OCI-LY3 (cell line): ENCODE results near the gene DBNDD1.
"Not testable (repeated sequence)": the region's sequence is repeated elsewhere in the genome, so short reads cannot be mapped to it uniquely, and the experiment has no call there.

Experiments used
- H2AFZ ChIP-seq: fragments of 200-600, 300-600 bp; shearing (Covaris generic); 2 replicates; pipeline ENCODE4 v1.6.0; 2014; ENCODE audit warnings: antibody characterized with exemption, low read depth, low read length
- H3K27ac ChIP-seq: fragments of 200-600, 300-600 bp; sonication (generic); 2 replicates; pipeline ENCODE4 v1.5.1; 2014; ENCODE audit warnings: mild to moderate bottlenecking, low read length, moderate library complexity, mixed read lengths
- H3K27me3 ChIP-seq: fragments of 200-600, 300-600 bp; sonication (generic); 2 replicates; pipeline ENCODE4 v1.6.1; 2014; ENCODE audit warnings: low read depth, low read length, mixed read lengths
- H3K36me3 ChIP-seq: fragments of 200-600, 300-600 bp; sonication (generic); replicated peaks from 2 replicates; pipeline ENCODE3; 2014; ENCODE audit warnings: low read depth, low read length, mixed read lengths
- H3K4me1 ChIP-seq: fragments of 300-600, 200-600 bp; sonication (generic); 2 replicates; pipeline ENCODE4 v1.6.1; 2014; ENCODE audit warnings: low read length, mixed read lengths
- H3K4me2 ChIP-seq: fragments of 200-600, 300-600 bp; sonication (generic); 2 replicates; pipeline ENCODE4 v1.6.1; 2014; ENCODE audit warnings: low read length, mixed read lengths
- H3K4me3 ChIP-seq: fragments of 300-600, 200-600 bp; sonication (generic); 2 replicates; pipeline ENCODE4 v1.5.1; 2014; ENCODE audit warnings: antibody characterized with exemption, mild to moderate bottlenecking, low read length, moderate library complexity
- H3K79me2 ChIP-seq: fragments of 300-600, 200-600 bp; shearing (Covaris generic); 2 replicates; pipeline ENCODE4 v1.6.1; 2014; ENCODE audit warnings: mild to moderate bottlenecking, low read length, mixed read lengths
- H3K9ac ChIP-seq: fragments of 300-600, 200-600 bp; shearing (Covaris generic); 2 replicates; pipeline ENCODE4 v1.6.0; 2014; ENCODE audit warnings: mild to moderate bottlenecking, low read length, moderate library complexity
- H3K9me3 ChIP-seq: fragments of 200-600, 300-600 bp; shearing (Covaris generic); 2 replicates; pipeline ENCODE4 v1.6.1; 2014; ENCODE audit warnings: low read length, mixed read lengths; ENCODE audit not compliant: insufficient read depth
- H4K20me1 ChIP-seq: fragments of 200-600, 300-600 bp; sonication (generic); 2 replicates; pipeline ENCODE4 v1.6.1; 2016; ENCODE audit warnings: low read length, mixed read lengths; ENCODE audit not compliant: insufficient read depth
- CTCF ChIP-seq: fragments of 200-600, 300-600 bp; sonication (generic); IDR thresholded peaks from 2 replicates; pipeline ENCODE4 v1.5.1; 2014; ENCODE audit warnings: antibody characterized with exemption, low read length, low read depth
- EZH2phosphoT487 ChIP-seq: fragments of 200-600 bp; shearing (Covaris generic); IDR thresholded peaks from 2 replicates; pipeline ENCODE4 v1.6.1; 2018; ENCODE audit warnings: antibody characterized with exemption, mixed run types, low read depth

Gene DBNDD1

GRCh38 chr16:90018652-90019542 lies at the start of gene DBNDD1:
DBNDD1 (minus strand) TSS chr16:90019456; CDS start chr16:90019341, 115 bp downstream.
- no peak within 1 kb of the TSS for H3K27ac ChIP-seq
- no peaks in the 10 kb centered on the region for H3K9me3 ChIP-seq
- peak within 1 kb of the TSS; percentile 64 for H3K9ac ChIP-seq
- H3K4me1 ChIP-seq, result no peaks in the 10 kb centered on the region
- peak within 1 kb of the TSS; percentile 81 for H3K4me2 ChIP-seq
- H3K36me3 ChIP-seq, result no peaks in the 10 kb centered on the region
- H2AFZ ChIP-seq, result peak within 1 kb of the TSS; percentile 59; the same call in 1 of the 2 replicates
- peaks cover 8% of the 10 kb centered on the region; the same call in 1 of the 2 replicates for H3K27me3 ChIP-seq
- peak within 1 kb of the TSS; percentile 82 for H3K4me3 ChIP-seq
- no peaks in the 10 kb centered on the region for H3K79me2 ChIP-seq
- TF ChIP-seq CTCF, result no peak
- no peaks in the 10 kb centered on the region for H4K20me1 ChIP-seq

GRCh38 chr16:90061437-90061836 lies 42.2 kb upstream of the DBNDD1 start:
- Histone ChIP-seq H3K4me3 (no peak overlapping the region), H3K9me3 (no peaks in the 10 kb centered on the region), H3K4me2 (no peak overlapping the region), H3K9ac (no peak overlapping the region), H3K4me1 (no peaks in the 10 kb centered on the region), H3K79me2 (no peaks in the 10 kb centered on the region), H2AFZ (no peak overlapping the region), H4K20me1 (no peaks in the 10 kb centered on the region), H3K27ac (no peak overlapping the region), H3K27me3 (peaks cover 15% of the 10 kb centered on the region), H3K36me3 (no peaks in the 10 kb centered on the region)
- TF ChIP-seq EZH2phosphoT487, result no peak
- TF ChIP-seq CTCF, result no peak

- Histone ChIP-seq H2AFZ (no peak overlapping the region), H3K4me2 (no peak overlapping the region), H3K4me3 (no peak overlapping the region), H3K36me3 (no peaks in the 10 kb centered on the region), H3K9ac (no peak overlapping the region), H3K27me3 (peaks cover 7% of the 10 kb centered on the region; the same call in 1 of the 2 replicates), H4K20me1 (no peaks in the 10 kb centered on the region), H3K4me1 (no peaks in the 10 kb centered on the region), H3K27ac (no peak overlapping the region), H3K9me3 (peaks cover 11% of the 10 kb centered on the region; the same call in 1 of the 2 replicates), H3K79me2 (no peaks in the 10 kb centered on the region)
- no peak for TF ChIP-seq CTCF
- no peak for TF ChIP-seq EZH2phosphoT487
These were observed 38.5 kb upstream of the DBNDD1 start for GRCh38 chr16:90057738-90058173.

GRCh38 chr16:90056521-90056920 lies 37.3 kb upstream of the DBNDD1 start:
- H3K4me1 ChIP-seq, H2AFZ ChIP-seq, H3K4me2 ChIP-seq, H3K27me3 ChIP-seq, H3K4me3 ChIP-seq, H3K27ac ChIP-seq, H3K36me3 ChIP-seq, H3K79me2 ChIP-seq, H3K9ac ChIP-seq, H4K20me1 ChIP-seq: not testable (repeated sequence)
- H3K9me3 ChIP-seq, result peaks cover 11% of the 10 kb centered on the region; the same call in 1 of the 2 replicates
